Colonic mucosa (tissue), 4 donors: ENCODE results near the gene EXOC3L1. TPM values are rescaled to one million over a fixed set of nuclear protein-coding genes. Genes with fewer than 3 reads are reported as not detected.

Source experiments
- DNase-seq: peaks from one replicate; pipeline ENCODE4 v3.0.0-alpha.2; 2020
- H3K27ac ChIP-seq: fragments of 200-600 bp; one replicate; pipeline ENCODE4 v1.8.0; 2021
- H3K27me3 ChIP-seq: fragments of 200-600 bp; one replicate; pipeline ENCODE4 v1.8.0; 2021
- H3K36me3 ChIP-seq: fragments of 200-600 bp; one replicate; pipeline ENCODE4 v1.8.0; 2021
- H3K4me1 ChIP-seq: fragments of 200-600 bp; one replicate; pipeline ENCODE4 v1.8.0; 2021; ENCODE audit warnings: mild to moderate bottlenecking
- H3K4me3 ChIP-seq: fragments of 200-600 bp; one replicate; pipeline ENCODE4 v1.8.0; 2021
- H3K9ac ChIP-seq, 2 donors: one replicate each; pipeline ENCODE4 v1.7.0; 2013; ENCODE audit warnings: control low read depth in 2 of 2, low read depth in 2 of 2, low read length in 2 of 2
- H3K9me3 ChIP-seq: fragments of 200-600 bp; one replicate; pipeline ENCODE4 v1.8.0; 2021
- intact Hi-C: fragments of 100-400 bp; cut with DNase I; formaldehyde crosslinking; loops from one replicate; pipeline ENCODE4 v1.14.1; 2022
- total RNA-seq, 2 donors: library from RNA; stranded (reverse); fragmentation: NEBNext Ultra II Directional in 1 of 2; extraction: Animal tissue kit (Norgen Biotek cat#: 25700) in 1 of 2; gene quantifications; one replicate each; pipeline ENCODE4 v1.2.1, GENCODE V29; 2021
- TF ChIP-seq, protein P1 (sequence below): fragments of 200-600 bp; IDR thresholded peaks from one replicate; pipeline ENCODE4 v1.8.0; 2022; ENCODE audit warnings: antibody characterized with exemption, mild to moderate bottlenecking
- donor health status: healthy.
- donor health status: DM: no; HTN: no; CAD: no.
- donor health status: DM: no; HTN: no; CAD: no.

EXOC3L1 gene
- total RNA-seq, 2 donors from 2014 or later = 2.3 to 4.6 TPM

- Histone ChIP-seq H3K36me3 (no peaks in the 10 kb centered on the region), H3K27me3 (no peaks in the 10 kb centered on the region), H3K9me3 (no peaks in the 10 kb centered on the region), H3K27ac (no peak overlapping the region), H3K4me1 (no peaks in the 10 kb centered on the region), H3K4me3 (no peak overlapping the region), H3K9ac (no peak overlapping the region)
- intact Hi-C loops = no loop called here
- TF ChIP-seq, protein P1, sequence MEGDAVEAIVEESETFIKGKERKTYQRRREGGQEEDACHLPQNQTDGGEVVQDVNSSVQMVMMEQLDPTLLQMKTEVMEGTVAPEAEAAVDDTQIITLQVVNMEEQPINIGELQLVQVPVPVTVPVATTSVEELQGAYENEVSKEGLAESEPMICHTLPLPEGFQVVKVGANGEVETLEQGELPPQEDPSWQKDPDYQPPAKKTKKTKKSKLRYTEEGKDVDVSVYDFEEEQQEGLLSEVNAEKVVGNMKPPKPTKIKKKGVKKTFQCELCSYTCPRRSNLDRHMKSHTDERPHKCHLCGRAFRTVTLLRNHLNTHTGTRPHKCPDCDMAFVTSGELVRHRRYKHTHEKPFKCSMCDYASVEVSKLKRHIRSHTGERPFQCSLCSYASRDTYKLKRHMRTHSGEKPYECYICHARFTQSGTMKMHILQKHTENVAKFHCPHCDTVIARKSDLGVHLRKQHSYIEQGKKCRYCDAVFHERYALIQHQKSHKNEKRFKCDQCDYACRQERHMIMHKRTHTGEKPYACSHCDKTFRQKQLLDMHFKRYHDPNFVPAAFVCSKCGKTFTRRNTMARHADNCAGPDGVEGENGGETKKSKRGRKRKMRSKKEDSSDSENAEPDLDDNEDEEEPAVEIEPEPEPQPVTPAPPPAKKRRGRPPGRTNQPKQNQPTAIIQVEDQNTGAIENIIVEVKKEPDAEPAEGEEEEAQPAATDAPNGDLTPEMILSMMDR = no peak
- no peak for DNase-seq
Measured at GRCh38 chr16:67211674-67212073, 21.7 kb upstream of the EXOC3L1 start.

- no peak for DNase-seq
- TF ChIP-seq, protein P1 = no peak
- H3K36me3 ChIP-seq = no peaks in the 10 kb centered on the region
- no peaks in the 10 kb centered on the region for H3K4me1 ChIP-seq
- intact Hi-C loops = no loop called here
- no peaks in the 10 kb centered on the region for H3K9me3 ChIP-seq
- no peak overlapping the region for H3K9ac ChIP-seq
- no peak overlapping the region for H3K27ac ChIP-seq
- no peak overlapping the region for H3K4me3 ChIP-seq
- no peaks in the 10 kb centered on the region for H3K27me3 ChIP-seq
Measured at GRCh38 chr16:67210069-67210937, 20.4 kb upstream of the EXOC3L1 start.

GRCh38 chr16:67209565-67209964 is 19.6 kb upstream of the EXOC3L1 start:
- Histone ChIP-seq H3K27me3 (no peaks in the 10 kb centered on the region), H3K4me1 (no peaks in the 10 kb centered on the region), H3K9ac (no peak overlapping the region), H3K4me3 (no peak overlapping the region), H3K9me3 (no peaks in the 10 kb centered on the region), H3K27ac (no peak overlapping the region), H3K36me3 (no peaks in the 10 kb centered on the region)
- TF ChIP-seq, protein P1 = no peak
- DNase-seq = no peak
- intact Hi-C loops = no loop called here

- H3K4me3 ChIP-seq = no peak overlapping the region
- no peak overlapping the region for H3K27ac ChIP-seq
- H3K36me3 ChIP-seq = no peaks in the 10 kb centered on the region
- TF ChIP-seq, protein P1 = no peak
- DNase-seq = no peak
- H3K9ac ChIP-seq = no peak overlapping the region
- H3K9me3 ChIP-seq = no peaks in the 10 kb centered on the region
- intact Hi-C loops = no loop called here
- H3K27me3 ChIP-seq = no peaks in the 10 kb centered on the region
- no peaks in the 10 kb centered on the region for H3K4me1 ChIP-seq
Measured at GRCh38 chr16:67208154-67208896, 18.4 kb upstream of the EXOC3L1 start.

GRCh38 chr16:67207249-67208091 is 17.5 kb upstream of the EXOC3L1 start:
- no peak overlapping the region for H3K4me3 ChIP-seq
- H3K9ac ChIP-seq = peak overlapping the region in 1 of 2 donors; percentile 8
- DNase-seq = no peak
- intact Hi-C loops = no loop called here
- H3K27ac ChIP-seq = no peak overlapping the region
- no peaks in the 10 kb centered on the region for H3K9me3 ChIP-seq
- TF ChIP-seq, protein P1 = no peak
- no peaks in the 10 kb centered on the region for H3K4me1 ChIP-seq
- no peaks in the 10 kb centered on the region for H3K36me3 ChIP-seq
- H3K27me3 ChIP-seq = no peaks in the 10 kb centered on the region
